Activated naive CD8-positive, alpha-beta T cell treated with anti-CD3 and anti-CD28 coated beads for 36 hours (primary cell): ENCODE results near the gene GLB1L. TPM values are rescaled to one million over a fixed set of nuclear protein-coding genes. Genes with fewer than 3 reads are reported as not detected.

ENCODE experiments used
- DNase-seq: peaks from one replicate; pipeline ENCODE4 v3.0.0; 2021
- H3K27ac Mint-ChIP-seq: one replicate; pipeline ENCODE4 v1.8.0; 2022; ENCODE audit warnings: mild to moderate bottlenecking, moderate library complexity, mixed read lengths
- H3K27me3 Mint-ChIP-seq: one replicate; pipeline ENCODE4 v1.8.0; 2022; ENCODE audit warnings: mild to moderate bottlenecking, mixed read lengths
- H3K36me3 Mint-ChIP-seq: one replicate; pipeline ENCODE4 v1.8.0; 2021; ENCODE audit warnings: mild to moderate bottlenecking, mixed read lengths
- H3K4me1 Mint-ChIP-seq: one replicate; pipeline ENCODE4 v1.8.0; 2021; ENCODE audit warnings: mixed read lengths
- H3K4me3 Mint-ChIP-seq: one replicate; pipeline ENCODE4 v1.8.0; 2022; ENCODE audit warnings: mild to moderate bottlenecking, moderate library complexity, mixed read lengths
- H3K9me3 Mint-ChIP-seq: one replicate; pipeline ENCODE4 v1.8.0; 2022; ENCODE audit warnings: mixed read lengths
- total RNA-seq, 2 experiments: library from RNA; stranded (reverse); gene quantifications; one replicate each; pipeline ENCODE4 v1.2.3, GENCODE V29; 2021

The GLB1L gene
- total RNA-seq, 2 experiments from 2014 or later = 1.6 to 3.0 TPM

- Mint-ChIP-seq H3K27ac (peak overlapping the region; percentile 78), H3K4me3 (peak overlapping the region; percentile 98), H3K27me3 (no peaks in the 10 kb centered on the region), H3K4me1 (peaks cover 30% of the 10 kb centered on the region), H3K36me3 (peaks cover 51% of the 10 kb centered on the region), H3K9me3 (no peaks in the 10 kb centered on the region)
- no peak for DNase-seq
These were observed 17.0 kb downstream of the GLB1L start for GRCh38 chr2:219228041-219228910.

- no peaks in the 10 kb centered on the region for H3K27me3 Mint-ChIP-seq
- no peak overlapping the region for H3K27ac Mint-ChIP-seq
- no peak for DNase-seq
- peaks cover 16% of the 10 kb centered on the region for H3K4me1 Mint-ChIP-seq
- H3K4me3 Mint-ChIP-seq = no peak overlapping the region
- no peaks in the 10 kb centered on the region for H3K9me3 Mint-ChIP-seq
- peaks cover 32% of the 10 kb centered on the region for H3K36me3 Mint-ChIP-seq
These were observed 19.9 kb downstream of the GLB1L start for GRCh38 chr2:219225350-219225749.

DNA sequence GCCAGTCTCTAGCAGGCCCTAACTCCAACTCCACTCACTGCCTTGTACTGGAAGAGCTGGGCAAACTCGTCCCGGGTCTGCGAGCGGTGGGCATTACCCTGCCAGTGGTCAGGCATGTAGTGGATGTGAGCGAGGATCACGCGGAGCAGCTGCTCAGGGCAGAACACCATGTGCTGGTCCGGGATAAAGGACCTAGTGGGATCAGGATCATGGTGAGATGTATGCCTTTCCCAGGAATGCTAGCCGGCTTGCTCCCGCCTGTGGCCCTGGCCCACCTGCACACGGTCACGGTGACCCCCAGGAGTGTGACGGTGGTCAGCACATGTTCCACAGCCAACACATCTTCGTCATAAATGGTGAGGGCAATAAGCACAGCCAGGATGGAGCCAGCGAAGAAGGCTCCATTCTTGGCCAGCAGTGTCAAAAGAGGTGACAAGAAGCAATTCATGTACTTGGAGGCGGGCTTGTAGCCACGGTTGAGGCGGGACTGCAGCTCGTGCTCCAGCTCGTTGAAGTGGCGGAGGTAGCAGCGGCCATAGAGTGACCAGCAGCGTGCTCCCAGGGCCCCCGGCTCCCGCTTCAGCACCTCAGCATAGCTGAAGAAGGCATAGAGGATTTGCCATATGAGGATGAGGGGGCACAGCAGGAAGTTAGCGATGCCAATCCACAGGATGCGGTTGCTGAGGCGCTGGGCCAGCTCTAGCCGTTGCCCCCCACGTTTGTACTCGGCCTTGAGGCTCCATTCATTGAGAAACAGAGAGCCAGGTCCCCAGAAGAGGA, 21.2 kb downstream of the GLB1L start:
- H3K4me3 Mint-ChIP-seq = no peak overlapping the region
- H3K9me3 Mint-ChIP-seq = no peaks in the 10 kb centered on the region
- peaks cover 20% of the 10 kb centered on the region for H3K4me1 Mint-ChIP-seq
- no peaks in the 10 kb centered on the region for H3K27me3 Mint-ChIP-seq
- no peak overlapping the region for H3K27ac Mint-ChIP-seq
- DNase-seq = no peak
- peaks cover 35% of the 10 kb centered on the region for H3K36me3 Mint-ChIP-seq

DNA sequence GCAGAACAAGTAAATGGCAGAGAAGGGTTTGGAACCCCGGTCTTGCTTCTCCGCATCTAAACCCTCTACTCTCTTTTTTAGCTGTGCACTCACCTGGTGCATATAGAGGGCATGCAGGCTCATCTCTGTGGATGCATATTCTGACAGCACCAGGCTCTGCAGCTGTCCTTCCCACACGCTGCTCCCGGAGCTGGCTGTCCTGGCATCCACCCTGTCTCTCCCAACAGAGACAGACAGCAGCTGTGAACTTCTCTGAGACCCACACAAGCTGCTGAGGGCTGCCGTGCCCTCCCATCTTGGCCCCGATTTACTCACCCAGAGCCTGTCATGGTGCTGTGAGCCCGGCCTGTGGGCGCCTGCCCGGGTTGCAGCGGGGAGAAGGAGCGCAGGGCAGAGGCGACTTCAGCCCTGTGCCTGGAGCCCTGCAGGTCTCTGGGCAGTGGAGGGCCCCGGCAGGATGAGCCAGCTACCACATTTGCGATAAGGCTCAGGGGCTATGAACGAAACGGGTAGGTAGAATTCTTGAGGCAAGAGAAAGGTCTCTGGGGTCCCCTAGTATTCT, 23.2 kb downstream of the GLB1L start:
- no peaks in the 10 kb centered on the region for H3K27me3 Mint-ChIP-seq
- peaks cover 23% of the 10 kb centered on the region for H3K36me3 Mint-ChIP-seq

DNA sequence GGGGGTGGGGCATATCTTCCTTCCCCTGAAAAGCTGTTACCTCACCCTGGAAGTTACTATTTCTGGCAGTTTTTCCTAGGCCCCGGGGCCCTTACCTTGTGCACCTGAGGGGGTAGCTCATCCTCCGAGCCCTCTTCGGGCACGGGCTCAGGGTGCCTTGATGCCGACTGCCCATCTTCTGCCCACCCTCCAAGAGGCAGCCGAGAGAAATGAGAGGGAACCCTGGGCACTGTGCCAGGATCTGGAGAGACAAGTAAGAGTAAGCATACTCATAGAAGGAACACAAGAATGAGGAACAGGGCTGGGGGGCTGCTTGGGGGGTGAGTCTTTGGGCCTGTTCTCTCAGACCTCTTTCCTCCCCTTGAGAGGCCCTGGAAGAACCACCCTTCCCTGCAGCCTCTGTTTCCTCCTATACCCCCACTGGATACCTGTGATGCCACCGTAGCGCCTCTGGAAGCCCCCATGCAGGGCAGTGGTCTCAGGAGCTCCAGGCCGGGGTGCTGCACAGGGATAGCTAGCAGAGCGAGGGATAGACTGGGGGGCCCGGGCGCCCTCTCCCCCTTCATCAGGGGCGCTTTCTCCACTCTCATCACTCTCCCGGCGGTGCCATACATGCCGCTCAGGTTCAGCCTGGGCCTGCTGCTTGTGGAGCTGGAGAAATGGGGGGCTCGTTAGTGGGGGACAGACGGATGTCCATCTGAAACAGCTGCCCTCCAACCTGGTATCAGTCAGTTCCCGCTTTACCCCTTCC, 24.4 kb downstream of the GLB1L start:
- H3K27me3 Mint-ChIP-seq = no peaks in the 10 kb centered on the region
- peaks cover 21% of the 10 kb centered on the region for H3K4me1 Mint-ChIP-seq
- no peak overlapping the region for H3K4me3 Mint-ChIP-seq

More for the DNA sequence above, 23.2 kb downstream of the GLB1L start:
- H3K27ac Mint-ChIP-seq = no peak overlapping the region
- H3K9me3 Mint-ChIP-seq = no peaks in the 10 kb centered on the region
- no peak for DNase-seq
- H3K4me3 Mint-ChIP-seq = no peak overlapping the region
- H3K4me1 Mint-ChIP-seq = peaks cover 17% of the 10 kb centered on the region

DNA sequence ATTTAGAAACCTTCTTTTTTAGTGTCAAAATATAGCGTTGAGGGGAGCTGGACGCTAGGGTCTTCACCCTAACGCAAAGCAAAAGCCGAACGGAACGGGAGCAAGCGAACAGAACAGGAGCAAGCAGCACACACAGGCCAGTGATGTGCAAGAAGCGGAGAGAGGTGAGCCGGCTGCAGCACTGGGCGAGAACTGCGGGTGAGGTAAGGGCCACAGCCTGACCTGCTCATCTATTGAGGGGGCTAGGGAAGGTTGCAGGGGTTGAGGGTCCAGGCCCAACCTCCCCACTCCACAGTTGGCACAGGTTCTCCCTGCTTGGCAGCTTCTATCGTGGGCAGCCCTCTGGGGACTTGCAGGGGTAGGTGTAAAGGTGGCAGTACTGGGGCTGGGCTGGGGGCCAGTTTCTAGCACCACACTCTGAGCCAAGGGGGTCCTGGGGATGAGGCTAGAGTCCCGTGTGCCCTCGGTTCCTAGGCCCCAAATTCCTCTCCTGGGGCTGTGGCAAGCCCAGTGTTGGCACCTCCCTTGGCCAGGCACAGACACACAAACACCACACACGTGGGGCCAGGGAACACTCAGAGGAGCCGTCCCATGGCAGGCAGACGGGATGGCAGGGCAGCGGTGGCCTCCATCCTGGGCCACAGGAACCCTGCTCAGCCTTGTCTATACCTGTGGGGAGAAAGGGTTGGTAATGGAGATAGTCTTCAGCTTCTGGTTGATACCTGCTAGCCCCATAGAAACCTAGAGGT, 25.3 kb downstream of the GLB1L start:
- Mint-ChIP-seq H3K9me3 (no peaks in the 10 kb centered on the region), H3K27me3 (no peaks in the 10 kb centered on the region), H3K4me3 (no peak overlapping the region), H3K4me1 (peaks cover 21% of the 10 kb centered on the region), H3K27ac (peak overlapping the region; percentile 19), H3K36me3 (peaks cover 25% of the 10 kb centered on the region)
- no peak for DNase-seq

More for the DNA sequence above, 24.4 kb downstream of the GLB1L start:
- Mint-ChIP-seq H3K36me3 (peaks cover 27% of the 10 kb centered on the region), H3K9me3 (no peaks in the 10 kb centered on the region), H3K27ac (no peak overlapping the region)
- no peak for DNase-seq

DNA sequence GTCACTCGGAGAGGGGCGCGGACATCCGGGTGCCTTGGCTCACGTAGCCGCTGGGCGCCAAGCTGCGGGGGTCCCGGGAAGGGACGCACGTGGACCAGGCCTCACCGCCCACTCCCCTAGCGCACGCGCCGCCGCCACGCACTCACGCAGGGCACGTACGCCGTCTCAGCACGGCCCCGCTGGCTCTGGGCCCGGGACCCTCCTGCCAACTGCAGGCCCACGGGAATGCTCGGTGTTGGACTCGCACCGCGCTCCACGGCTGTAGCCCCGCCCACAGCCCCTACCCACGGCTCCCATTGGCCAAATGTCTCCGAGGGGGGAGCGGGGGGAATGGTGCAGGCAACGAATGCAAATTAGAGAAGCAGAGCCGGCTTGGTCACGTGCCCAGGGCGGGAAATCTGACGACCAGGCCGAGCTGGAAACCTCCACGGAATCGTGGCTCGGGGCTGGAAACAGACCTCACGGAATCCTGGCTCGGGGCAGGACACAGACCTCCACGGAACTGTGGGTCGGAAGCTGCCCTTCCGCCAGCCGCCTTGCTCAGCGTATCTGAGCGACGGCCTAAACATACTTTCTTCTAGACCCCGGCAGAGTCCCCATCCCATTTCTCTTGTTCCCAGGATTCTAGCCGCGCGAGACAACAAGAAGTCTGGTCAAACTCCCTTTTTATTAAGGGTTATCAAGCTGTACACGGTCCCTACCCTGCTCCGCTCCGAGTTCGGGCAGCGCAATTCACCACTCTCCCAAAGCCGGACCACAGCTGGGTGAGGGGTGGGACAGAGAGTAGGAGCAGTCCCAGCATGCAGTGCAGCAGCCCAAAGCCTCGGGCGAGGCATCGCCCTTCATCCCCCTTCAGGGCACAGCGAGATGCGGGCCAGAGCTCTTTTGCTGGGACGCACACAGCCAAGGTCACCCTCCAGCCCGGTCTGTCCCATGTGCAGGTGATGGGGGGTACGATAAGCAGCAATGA, 26.2 kb downstream of the GLB1L start, which contains the start of gene ABCB6:
Gene ABCB6, minus strand, starts transcription at position 227 of the 970 bp plus-strand sequence. CDS start 285 bp downstream, outside the sequence.
- peak; percentile 90 for DNase-seq
- no peaks in the 10 kb centered on the region for H3K27me3 Mint-ChIP-seq
- peaks cover 28% of the 10 kb centered on the region for H3K36me3 Mint-ChIP-seq

GRCh38 chr2:219218217-219218731, 27.0 kb downstream of the GLB1L start:
- peak overlapping the region; percentile 80 for H3K27ac Mint-ChIP-seq
- H3K27me3 Mint-ChIP-seq = no peaks in the 10 kb centered on the region
- peaks cover 21% of the 10 kb centered on the region for H3K4me1 Mint-ChIP-seq
- H3K4me3 Mint-ChIP-seq = peak overlapping the region; percentile 87
- H3K9me3 Mint-ChIP-seq = no peaks in the 10 kb centered on the region
- peak; percentile 47 for DNase-seq
- peaks cover 25% of the 10 kb centered on the region for H3K36me3 Mint-ChIP-seq

More for the DNA sequence above, 26.2 kb downstream of the GLB1L start, which contains the start of gene ABCB6:
- Mint-ChIP-seq H3K4me1 (peaks cover 21% of the 10 kb centered on the region), H3K9me3 (no peaks in the 10 kb centered on the region), H3K27ac (peak within 1 kb of the TSS; percentile 82), H3K4me3 (peak within 1 kb of the TSS; percentile 87)

DNA sequence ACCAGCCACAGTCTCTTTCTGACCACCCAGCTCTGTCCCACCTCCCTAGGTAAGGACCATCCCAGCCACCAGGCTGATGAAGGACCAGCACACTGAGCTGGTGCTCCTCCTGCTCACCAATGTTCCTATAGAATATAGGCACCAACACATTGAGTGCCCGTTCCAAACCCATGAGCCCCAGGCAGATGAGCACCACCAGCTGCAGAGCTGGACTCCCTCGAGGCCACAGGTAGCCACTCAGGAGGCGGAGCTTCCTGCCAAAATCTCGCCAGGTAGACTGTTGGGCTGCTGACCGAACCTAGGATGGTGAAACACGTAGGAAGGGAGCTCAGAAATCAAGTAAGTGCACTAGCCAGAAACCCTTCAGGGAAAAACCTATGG, 28.7 kb downstream of the GLB1L start:
- Mint-ChIP-seq H3K27ac (no peak overlapping the region), H3K4me3 (no peak overlapping the region)

GRCh38 chr2:219215871-219216534, 29.2 kb downstream of the GLB1L start:
- Mint-ChIP-seq H3K4me3 (no peak overlapping the region), H3K27ac (no peak overlapping the region), H3K36me3 (peaks cover 31% of the 10 kb centered on the region)

More for the DNA sequence above, 28.7 kb downstream of the GLB1L start:
- peaks cover 31% of the 10 kb centered on the region for H3K36me3 Mint-ChIP-seq
- no peaks in the 10 kb centered on the region for H3K27me3 Mint-ChIP-seq
- H3K4me1 Mint-ChIP-seq = peaks cover 23% of the 10 kb centered on the region
- DNase-seq = no peak
- no peaks in the 10 kb centered on the region for H3K9me3 Mint-ChIP-seq

DNA sequence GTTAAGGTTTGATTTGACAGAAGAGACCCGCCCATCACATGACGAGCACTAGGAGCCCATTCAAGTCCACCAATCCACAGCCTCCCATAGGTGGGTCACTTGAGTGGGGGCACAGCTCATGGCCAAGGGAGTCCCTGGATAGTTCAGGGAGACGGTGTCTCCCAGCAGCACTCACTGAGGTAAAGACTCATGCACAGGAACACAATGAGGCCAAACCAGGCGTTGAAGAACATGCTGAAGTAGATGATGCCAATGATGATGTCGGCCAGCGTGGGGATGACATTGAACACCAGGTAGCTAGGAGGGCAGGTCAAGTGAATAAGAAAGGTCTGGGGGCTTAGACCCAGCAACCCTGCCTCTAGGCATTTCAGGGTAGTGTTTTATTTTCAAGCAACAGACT, 30.5 kb downstream of the GLB1L start:
- no peak overlapping the region for H3K4me3 Mint-ChIP-seq
- DNase-seq = no peak
- H3K27ac Mint-ChIP-seq = no peak overlapping the region
- H3K27me3 Mint-ChIP-seq = no peaks in the 10 kb centered on the region
- peaks cover 31% of the 10 kb centered on the region for H3K4me1 Mint-ChIP-seq
- peaks cover 33% of the 10 kb centered on the region for H3K36me3 Mint-ChIP-seq
- no peaks in the 10 kb centered on the region for H3K9me3 Mint-ChIP-seq

More at GRCh38 chr2:219215871-219216534, 29.2 kb downstream of the GLB1L start:
- no peak for DNase-seq
- H3K9me3 Mint-ChIP-seq = no peaks in the 10 kb centered on the region
- no peaks in the 10 kb centered on the region for H3K27me3 Mint-ChIP-seq
- peaks cover 25% of the 10 kb centered on the region for H3K4me1 Mint-ChIP-seq

GRCh38 chr2:219214141-219214540, 31.1 kb downstream of the GLB1L start:
- H3K27me3 Mint-ChIP-seq = no peaks in the 10 kb centered on the region
- H3K4me1 Mint-ChIP-seq = peaks cover 34% of the 10 kb centered on the region
- peaks cover 33% of the 10 kb centered on the region for H3K36me3 Mint-ChIP-seq
- H3K4me3 Mint-ChIP-seq = no peak overlapping the region
- H3K27ac Mint-ChIP-seq = no peak overlapping the region
- no peaks in the 10 kb centered on the region for H3K9me3 Mint-ChIP-seq
- no peak for DNase-seq
